WERI-Rb-1 (cell line): ENCODE measurements around the gene DGCR8.

Source experiments
- DNase-seq: peaks from one replicate; pipeline ENCODE4 v3.0.0-alpha.2; 2020
- H3K27ac ChIP-seq: fragments of 250-450 bp; sonication (Bioruptor Pico); 2 replicates; pipeline ENCODE4 v1.5.1; 2020; ENCODE audit warnings: mild to moderate bottlenecking, moderate library complexity
- H3K27me3 ChIP-seq: fragments of 250-450 bp; sonication (Bioruptor Pico); 2 replicates; pipeline ENCODE4 v1.5.1; 2021; ENCODE audit warnings: mild to moderate bottlenecking, low read depth, moderate library complexity; ENCODE audit not compliant: insufficient read depth, severe bottlenecking
- H3K36me3 ChIP-seq: fragments of 250-450 bp; sonication (Bioruptor Pico); 2 replicates; pipeline ENCODE4 v1.5.1; 2020; ENCODE audit warnings: mild to moderate bottlenecking, moderate library complexity
- H3K4me3 ChIP-seq: 2 replicates; pipeline ENCODE4 v1.5.1; 2011; ENCODE audit warnings: low read depth, mild to moderate bottlenecking, control low read depth, low read length
- H3K9me3 ChIP-seq: fragments of 250-450 bp; sonication (Bioruptor Pico); 2 replicates; pipeline ENCODE4 v1.5.1; 2021; ENCODE audit warnings: mild to moderate bottlenecking, moderate library complexity; ENCODE audit not compliant: severe bottlenecking
- TF ChIP-seq, protein P1 (sequence below): IDR thresholded peaks from 2 replicates; pipeline ENCODE4 v1.5.1; 2011; ENCODE audit warnings: low read depth, mild to moderate bottlenecking, control low read depth, inconsistent platforms, low read length

Gene DGCR8

DNA sequence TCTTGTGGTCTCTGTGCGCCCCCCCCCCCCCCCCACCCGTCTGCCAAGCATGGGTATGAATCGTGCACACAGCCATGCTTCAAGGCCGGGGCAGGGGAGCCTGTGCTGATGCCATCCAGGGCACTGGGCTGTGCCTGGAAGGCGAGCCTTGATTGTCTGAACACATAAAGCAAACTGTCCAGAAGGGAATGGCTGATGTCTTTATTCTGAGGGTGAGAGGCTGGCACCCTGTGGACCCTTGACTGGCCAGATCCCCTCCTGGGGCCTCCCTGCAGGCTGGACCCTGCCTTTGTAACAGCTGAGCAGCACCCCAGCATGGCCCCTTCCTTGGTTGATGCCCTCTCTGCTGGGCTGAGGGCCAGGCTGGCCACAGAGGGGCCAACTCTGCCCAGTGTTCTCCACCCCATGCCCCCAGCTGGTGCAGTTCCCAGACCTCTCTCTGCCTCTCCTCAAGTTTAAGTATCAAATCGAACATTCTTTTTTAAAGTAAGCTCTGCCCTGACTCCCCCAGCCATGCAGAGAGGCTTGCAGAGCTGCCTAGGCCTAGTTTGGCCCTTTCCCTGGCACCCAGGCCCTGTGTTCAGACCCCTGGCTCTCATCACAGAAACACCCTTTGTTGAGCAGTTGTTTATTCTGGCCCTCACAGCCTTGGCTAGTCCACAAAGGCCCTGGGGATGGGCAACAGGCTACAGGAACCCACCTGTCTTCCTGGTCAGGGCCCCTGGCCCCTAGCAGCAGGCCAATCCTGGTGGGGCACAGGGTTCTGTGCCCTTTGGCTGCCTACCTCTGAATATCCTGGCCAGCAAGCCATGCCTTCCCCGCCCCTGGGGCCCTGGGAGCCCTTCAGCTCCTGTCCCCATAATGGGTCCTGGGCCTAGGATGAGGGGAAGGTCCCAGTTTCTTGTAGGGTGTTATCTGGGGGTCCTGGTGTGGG, 31.9 kb downstream of the DGCR8 start:
- Histone ChIP-seq H3K27ac (peak overlapping the region; percentile 46), H3K36me3 (peaks cover 96% of the 10 kb centered on the region), H3K9me3 (no peaks in the 10 kb centered on the region), H3K4me3 (no peak overlapping the region), H3K27me3 (no peaks in the 10 kb centered on the region)
- no peak for DNase-seq
- TF ChIP-seq, protein P1, sequence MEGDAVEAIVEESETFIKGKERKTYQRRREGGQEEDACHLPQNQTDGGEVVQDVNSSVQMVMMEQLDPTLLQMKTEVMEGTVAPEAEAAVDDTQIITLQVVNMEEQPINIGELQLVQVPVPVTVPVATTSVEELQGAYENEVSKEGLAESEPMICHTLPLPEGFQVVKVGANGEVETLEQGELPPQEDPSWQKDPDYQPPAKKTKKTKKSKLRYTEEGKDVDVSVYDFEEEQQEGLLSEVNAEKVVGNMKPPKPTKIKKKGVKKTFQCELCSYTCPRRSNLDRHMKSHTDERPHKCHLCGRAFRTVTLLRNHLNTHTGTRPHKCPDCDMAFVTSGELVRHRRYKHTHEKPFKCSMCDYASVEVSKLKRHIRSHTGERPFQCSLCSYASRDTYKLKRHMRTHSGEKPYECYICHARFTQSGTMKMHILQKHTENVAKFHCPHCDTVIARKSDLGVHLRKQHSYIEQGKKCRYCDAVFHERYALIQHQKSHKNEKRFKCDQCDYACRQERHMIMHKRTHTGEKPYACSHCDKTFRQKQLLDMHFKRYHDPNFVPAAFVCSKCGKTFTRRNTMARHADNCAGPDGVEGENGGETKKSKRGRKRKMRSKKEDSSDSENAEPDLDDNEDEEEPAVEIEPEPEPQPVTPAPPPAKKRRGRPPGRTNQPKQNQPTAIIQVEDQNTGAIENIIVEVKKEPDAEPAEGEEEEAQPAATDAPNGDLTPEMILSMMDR = no peak

GRCh38 chr22:20112623-20113511, 32.8 kb downstream of the DGCR8 start:
- Histone ChIP-seq H3K27ac (peak overlapping the region; percentile 31), H3K36me3 (peaks cover 89% of the 10 kb centered on the region), H3K9me3 (no peaks in the 10 kb centered on the region), H3K27me3 (no peaks in the 10 kb centered on the region), H3K4me3 (no peak overlapping the region)
- no peak for DNase-seq
- TF ChIP-seq, protein P1 = no peak

GRCh38 chr22:20113551-20114310, 33.7 kb downstream of the DGCR8 start:
- no peak overlapping the region for H3K4me3 ChIP-seq
- H3K36me3 ChIP-seq = peaks cover 89% of the 10 kb centered on the region
- TF ChIP-seq, protein P1 = no peak
- H3K9me3 ChIP-seq = no peaks in the 10 kb centered on the region
- H3K27ac ChIP-seq = no peak overlapping the region
- no peak for DNase-seq
- H3K27me3 ChIP-seq = no peaks in the 10 kb centered on the region

- no peak for DNase-seq
- Histone ChIP-seq H3K27ac (no peak overlapping the region), H3K27me3 (no peaks in the 10 kb centered on the region), H3K9me3 (no peaks in the 10 kb centered on the region), H3K4me3 (no peak overlapping the region), H3K36me3 (peaks cover 89% of the 10 kb centered on the region)
- TF ChIP-seq, protein P1 = no peak
Measured at GRCh38 chr22:20114506-20115475, 34.8 kb downstream of the DGCR8 start.
